H9 (cell line): ENCODE measurements around the gene DLX5. TPM values are rescaled to one million over a fixed set of nuclear protein-coding genes. Genes with fewer than 3 reads are reported as not detected.

ENCODE experiments used
- DNase-seq: peaks from one replicate; pipeline ENCODE4 v3.0.0-alpha.2; 2017
- H2AFZ ChIP-seq: one replicate; pipeline ENCODE4 v1.6.1; 2013; ENCODE audit warnings: mild to moderate bottlenecking, low read length, control low read depth, moderate library complexity
- H2AK5ac ChIP-seq: 2 replicates; pipeline ENCODE4 v1.6.1; 2013; ENCODE audit warnings: low read length, control low read depth, mixed read lengths; ENCODE audit not compliant: insufficient read length
- H2BK120ac ChIP-seq: one replicate; pipeline ENCODE4 v1.6.1; 2013; ENCODE audit warnings: low read depth, mild to moderate bottlenecking, low read length, control low read depth, inconsistent platforms; ENCODE audit not compliant: poor library complexity, severe bottlenecking
- H2BK12ac ChIP-seq: 2 replicates; pipeline ENCODE4 v1.6.1; 2013; ENCODE audit warnings: low read length, control low read depth, mixed read lengths, low read depth; ENCODE audit not compliant: insufficient read length
- H2BK15ac ChIP-seq: 2 replicates; pipeline ENCODE4 v1.6.1; 2013; ENCODE audit warnings: low read depth, low read length, control low read depth
- H2BK20ac ChIP-seq: one replicate; pipeline ENCODE4 v1.6.1; 2013; ENCODE audit warnings: low read depth, mild to moderate bottlenecking, low read length, control low read depth, inconsistent platforms; ENCODE audit not compliant: poor library complexity, severe bottlenecking
- H2BK5ac ChIP-seq: 2 replicates; pipeline ENCODE4 v1.6.1; 2013; ENCODE audit warnings: low read length, control low read depth, mixed read lengths; ENCODE audit not compliant: insufficient read length
- H3K14ac ChIP-seq: 2 replicates; pipeline ENCODE4 v1.6.1; 2013; ENCODE audit warnings: low read length, control low read depth; ENCODE audit not compliant: insufficient read depth
- H3K18ac ChIP-seq: 2 replicates; pipeline ENCODE4 v1.6.1; 2013; ENCODE audit warnings: low read depth, mild to moderate bottlenecking, mixed read lengths, low read length, control low read depth; ENCODE audit not compliant: insufficient read length
- H3K23ac ChIP-seq: 2 replicates; pipeline ENCODE4 v1.6.1; 2013; ENCODE audit warnings: low read length, control low read depth, mixed read lengths, low read depth; ENCODE audit not compliant: insufficient read length
- H3K23me2 ChIP-seq: 2 replicates; pipeline ENCODE4 v1.6.1; 2013; ENCODE audit warnings: low read depth, mild to moderate bottlenecking, mixed read lengths, low read length, control low read depth; ENCODE audit not compliant: insufficient read length, poor library complexity, severe bottlenecking
- H3K27ac ChIP-seq: 2 replicates; pipeline ENCODE4 v1.5.1; 2013; ENCODE audit warnings: low read length, control low read depth, mixed read lengths, low read depth; ENCODE audit not compliant: insufficient read length
- H3K27me3 ChIP-seq: 2 replicates; pipeline ENCODE4 v1.6.1; 2013; ENCODE audit warnings: low read length, control low read depth, inconsistent platforms; ENCODE audit not compliant: insufficient read depth
- H3K4ac ChIP-seq: 2 replicates; pipeline ENCODE4 v1.6.1; 2013; ENCODE audit warnings: low read depth, mild to moderate bottlenecking, control low read depth, inconsistent platforms, low read length, moderate library complexity
- H3K4me1 ChIP-seq: 2 replicates; pipeline ENCODE4 v1.6.1; 2013; ENCODE audit warnings: low read length, control low read depth, inconsistent platforms; ENCODE audit not compliant: insufficient read depth
- H3K4me2 ChIP-seq: 2 replicates; pipeline ENCODE4 v1.6.1; 2013; ENCODE audit warnings: low read length, control low read depth, mixed read lengths; ENCODE audit not compliant: insufficient read length, insufficient read depth
- H3K56ac ChIP-seq: 2 replicates; pipeline ENCODE4 v1.6.1; 2013; ENCODE audit warnings: low read depth, mild to moderate bottlenecking, mixed read lengths, low read length, control low read depth; ENCODE audit not compliant: insufficient read length
- H3K79me1 ChIP-seq: 2 replicates; pipeline ENCODE4 v1.6.1; 2013; ENCODE audit warnings: low read depth, mild to moderate bottlenecking, moderate library complexity, low read length, control low read depth, inconsistent platforms; ENCODE audit not compliant: insufficient read depth, poor library complexity, severe bottlenecking
- H3K79me2 ChIP-seq: 2 replicates; pipeline ENCODE4 v1.6.1; 2013; ENCODE audit warnings: low read length, control low read depth, inconsistent platforms; ENCODE audit not compliant: insufficient read depth
- H3K9ac ChIP-seq: 2 replicates; pipeline ENCODE4 v1.6.1; 2013; ENCODE audit warnings: low read length, control low read depth, mixed read lengths; ENCODE audit not compliant: insufficient read length; ENCODE audit errors: extremely low read depth
- H3K9me3 ChIP-seq: one replicate; pipeline ENCODE4 v1.6.1; 2013; ENCODE audit warnings: low read depth, low read length, inconsistent platforms; ENCODE audit not compliant: control insufficient read depth
- H3T11ph ChIP-seq: one replicate; pipeline ENCODE4 v1.6.1; 2013; ENCODE audit warnings: mild to moderate bottlenecking, low read length, control low read depth, inconsistent platforms
- H4K20me1 ChIP-seq: one replicate; pipeline ENCODE4 v1.6.1; 2013; ENCODE audit not compliant: control insufficient read depth, insufficient read length, insufficient read depth
- H4K5ac ChIP-seq: 2 replicates; pipeline ENCODE4 v1.6.1; 2013; ENCODE audit warnings: low read depth, mild to moderate bottlenecking, mixed read lengths, low read length, control low read depth; ENCODE audit not compliant: insufficient read length
- H4K8ac ChIP-seq: replicated peaks from 2 replicates; pipeline ENCODE4 v1.6.1; 2013; ENCODE audit warnings: low read length, control low read depth, mixed read lengths, low read depth; ENCODE audit not compliant: insufficient read length
- H4K91ac ChIP-seq: 2 replicates; pipeline ENCODE4 v1.6.1; 2013; ENCODE audit warnings: low read depth, mild to moderate bottlenecking, moderate library complexity, mixed read lengths, low read length, control low read depth; ENCODE audit not compliant: insufficient read length
- H3K27ac Mint-ChIP-seq, 3 experiments: 2 replicates in 2 of 3; 3 replicates in 1 of 3; pipeline ENCODE4 v1.8.0; 2020 to 2021; ENCODE audit warnings: mixed read lengths in 3 of 3, mild to moderate bottlenecking in 1 of 3, moderate library complexity in 1 of 3
- H3K27me3 Mint-ChIP-seq: 2 replicates; pipeline ENCODE4 v1.8.0; 2021; ENCODE audit warnings: low read depth, mild to moderate bottlenecking, moderate library complexity, mixed read lengths
- H3K36me3 Mint-ChIP-seq, 3 experiments: 2 replicates in 2 of 3; 3 replicates in 1 of 3; pipeline ENCODE4 v1.8.0; 2020 to 2021; ENCODE audit warnings: low read depth in 3 of 3, mixed read lengths in 3 of 3; ENCODE audit not compliant: insufficient read depth in 1 of 3
- H3K4me1 Mint-ChIP-seq, 2 experiments: 2 replicates each; pipeline ENCODE4 v1.8.0; 2020; ENCODE audit warnings: mixed read lengths in 2 of 2
- H3K4me3 Mint-ChIP-seq, 2 experiments: 2 replicates in 1 of 2; 3 replicates in 1 of 2; pipeline ENCODE4 v1.8.0; 2020 to 2021; ENCODE audit warnings: mild to moderate bottlenecking in 2 of 2, mixed read lengths in 2 of 2, moderate library complexity in 1 of 2
- H3K9me3 Mint-ChIP-seq, 2 experiments: 2 replicates in 1 of 2; 3 replicates in 1 of 2; pipeline ENCODE4 v1.8.0; 2020; ENCODE audit warnings: mild to moderate bottlenecking in 2 of 2, mixed read lengths in 2 of 2, moderate library complexity in 1 of 2
- WGBS: extraction: QIAGEN DNeasy Blood & Tissue Kit; methylation state at CpG from one replicate; pipeline ENCODE4 v1.1.7; 2013; ENCODE audit warnings: missing lambda C conversion rate, low lambda C conversion rate, mixed read lengths; ENCODE audit not compliant: insufficient read length; ENCODE audit errors: extremely low coverage; 5-methylcytosine and 5-hydroxymethylcytosine counted together
- total RNA-seq: library from RNA; stranded (reverse); gene quantifications from 2 replicates; pipeline ENCODE4 v1.2.1, GENCODE V29; 2021
- TF ChIP-seq, protein P1 (sequence below): fragments of 200-600 bp; sonication (generic); conservative IDR thresholded peaks from 3 replicates; pipeline ENCODE4 v1.8.0; 2021; ENCODE audit warnings: antibody characterized with exemption, mild to moderate bottlenecking

The DLX5 gene
- total RNA-seq, 1 experiment from 2014 or later, result 0.22 TPM

DNA sequence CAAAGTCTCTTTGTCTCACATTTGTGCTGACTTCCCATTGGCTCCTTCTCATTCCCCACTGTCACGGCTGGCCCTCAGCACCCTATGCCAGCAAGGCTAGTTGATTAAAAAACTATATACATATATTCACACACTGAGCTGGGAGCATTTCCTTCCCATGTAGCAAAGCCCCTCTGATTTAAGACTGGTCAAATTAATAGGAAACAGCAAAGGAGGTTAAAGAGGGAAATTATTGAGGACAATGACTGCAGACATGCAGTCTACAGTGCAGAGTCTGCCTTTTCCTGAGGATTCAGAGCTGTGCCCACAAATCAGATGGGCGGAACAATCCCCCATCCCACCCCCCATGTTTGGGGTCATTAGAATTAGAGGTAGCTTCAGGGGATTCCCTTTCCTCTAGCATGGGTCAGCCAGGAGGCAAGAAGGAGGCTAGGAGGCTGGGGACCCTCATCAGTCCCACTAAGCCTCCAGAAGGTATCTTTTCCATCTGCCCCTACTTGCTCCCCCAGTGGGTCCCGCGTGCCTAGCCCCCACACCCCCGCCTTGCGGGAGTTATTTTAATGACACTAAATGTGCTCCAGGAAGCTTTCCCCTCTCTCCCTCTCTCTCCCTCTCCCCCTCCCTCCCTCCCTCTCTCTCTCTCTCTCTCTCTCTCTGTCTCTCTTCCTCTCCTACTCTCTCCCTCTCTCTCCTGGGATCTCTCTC, 29.1 kb downstream of the DLX5 start:
- peaks cover 36 to 70% of the 10 kb centered on the region in 2 experiments for H3K4me1 Mint-ChIP-seq
- H3K27me3 Mint-ChIP-seq, result peaks cover 100% of the 10 kb centered on the region

More for the DNA sequence above, 29.1 kb downstream of the DLX5 start:
- Histone ChIP-seq H2AK5ac (no peak overlapping the region), H3K14ac (no peak overlapping the region), H2BK15ac (no peak overlapping the region), H3K4ac (no peak overlapping the region), H4K5ac (no peak overlapping the region), H4K20me1 (no peaks in the 10 kb centered on the region), H2AFZ (no peak overlapping the region), H3K9ac (no peak overlapping the region), H3K23ac (no peak overlapping the region), H3K9me3 (no peaks in the 10 kb centered on the region), H3T11ph (no peak overlapping the region), H3K79me1 (no peaks in the 10 kb centered on the region), H3K27ac (no peak overlapping the region), H4K8ac (no peak overlapping the region), H2BK20ac (no peak overlapping the region), H2BK120ac (no peak overlapping the region), H3K18ac (no peak overlapping the region), H2BK12ac (no peak overlapping the region), H3K27me3 (peaks cover 82% of the 10 kb centered on the region), H3K23me2 (peaks cover 9% of the 10 kb centered on the region), H2BK5ac (no peak overlapping the region), H4K91ac (no peak overlapping the region), H3K4me1 (no peaks in the 10 kb centered on the region; the same call in 1 of the 2 replicates), H3K56ac (no peak overlapping the region), H3K79me2 (no peaks in the 10 kb centered on the region), H3K4me2 (no peak overlapping the region)
- TF ChIP-seq, protein P1, sequence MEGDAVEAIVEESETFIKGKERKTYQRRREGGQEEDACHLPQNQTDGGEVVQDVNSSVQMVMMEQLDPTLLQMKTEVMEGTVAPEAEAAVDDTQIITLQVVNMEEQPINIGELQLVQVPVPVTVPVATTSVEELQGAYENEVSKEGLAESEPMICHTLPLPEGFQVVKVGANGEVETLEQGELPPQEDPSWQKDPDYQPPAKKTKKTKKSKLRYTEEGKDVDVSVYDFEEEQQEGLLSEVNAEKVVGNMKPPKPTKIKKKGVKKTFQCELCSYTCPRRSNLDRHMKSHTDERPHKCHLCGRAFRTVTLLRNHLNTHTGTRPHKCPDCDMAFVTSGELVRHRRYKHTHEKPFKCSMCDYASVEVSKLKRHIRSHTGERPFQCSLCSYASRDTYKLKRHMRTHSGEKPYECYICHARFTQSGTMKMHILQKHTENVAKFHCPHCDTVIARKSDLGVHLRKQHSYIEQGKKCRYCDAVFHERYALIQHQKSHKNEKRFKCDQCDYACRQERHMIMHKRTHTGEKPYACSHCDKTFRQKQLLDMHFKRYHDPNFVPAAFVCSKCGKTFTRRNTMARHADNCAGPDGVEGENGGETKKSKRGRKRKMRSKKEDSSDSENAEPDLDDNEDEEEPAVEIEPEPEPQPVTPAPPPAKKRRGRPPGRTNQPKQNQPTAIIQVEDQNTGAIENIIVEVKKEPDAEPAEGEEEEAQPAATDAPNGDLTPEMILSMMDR, result no peak
- Mint-ChIP-seq H3K27ac (no peak overlapping the region), H3K9me3 (peaks cover 0 to 22% of the 10 kb centered on the region in 2 experiments; a peak in 4 of 5 replicates), H3K36me3 (no peaks in the 10 kb centered on the region), H3K4me3 (peak overlapping the region in 1 of 2 experiments; percentile 51; a peak in 2 of 5 replicates)
- WGBS, result no CpG with 5 or more reads among the region's 6 CpGs
- DNase-seq, result no peak
